H4 (cell line): ENCODE measurements around the gene MRC2. TPM values are rescaled to one million over a fixed set of nuclear protein-coding genes. Genes with fewer than 3 reads are reported as not detected.
"Not testable (repeated sequence)": the region's sequence is repeated elsewhere in the genome, so short reads cannot be mapped to it uniquely, and the experiment has no call there.

ENCODE experiments used
- DNase-seq: peaks from one replicate; pipeline ENCODE4 v3.0.0-alpha.2; 2015; ENCODE audit warnings: low spot score
- total RNA-seq: library from RNA; depleted of rRNA; stranded (reverse); fragments of >200 nt; shearing (Covaris generic); gene quantifications from 2 replicates; pipeline ENCODE4 v1.2.3, GENCODE V29; 2014; rRNA removed

MRC2 gene
- 73.3 and 79.9 TPM in 2 replicates for total RNA-seq

- DNase-seq = peak; percentile 80
Measured at GRCh38 chr17:62627219-62627903, at the start of gene MRC2. TSS of gene MRC2 (plus strand) at chr17:62627670. CDS start at chr17:62627803, 133 bp downstream.

- DNase-seq = no peak
Measured at GRCh38 chr17:62578757-62579487, 48.5 kb upstream of the MRC2 start.

DNA sequence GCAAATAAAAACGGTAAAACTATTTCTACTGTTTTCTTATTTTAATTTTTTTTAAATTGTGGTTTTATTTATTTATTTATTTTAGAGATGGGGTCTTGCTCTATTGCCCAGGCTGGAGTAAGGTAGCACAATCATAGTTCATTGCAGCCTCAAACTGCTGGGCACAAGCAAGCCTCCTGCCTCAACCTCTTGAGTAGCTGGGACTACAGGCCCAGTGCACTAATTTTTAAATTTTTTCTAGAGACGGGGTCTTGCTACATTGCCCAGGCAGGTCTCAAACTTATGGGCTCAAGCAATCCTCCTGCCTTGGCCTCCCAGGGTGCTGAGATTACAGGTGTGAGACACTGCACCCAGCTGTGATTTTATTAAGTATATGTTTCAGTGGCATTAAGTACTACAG lies 46.5 kb upstream of the MRC2 start:
- no peak for DNase-seq

GRCh38 chr17:62581764-62582163 lies 45.7 kb upstream of the MRC2 start:
- DNase-seq = no peak

- DNase-seq = no peak
Measured at GRCh38 chr17:62587554-62587953, 39.9 kb upstream of the MRC2 start.

DNA sequence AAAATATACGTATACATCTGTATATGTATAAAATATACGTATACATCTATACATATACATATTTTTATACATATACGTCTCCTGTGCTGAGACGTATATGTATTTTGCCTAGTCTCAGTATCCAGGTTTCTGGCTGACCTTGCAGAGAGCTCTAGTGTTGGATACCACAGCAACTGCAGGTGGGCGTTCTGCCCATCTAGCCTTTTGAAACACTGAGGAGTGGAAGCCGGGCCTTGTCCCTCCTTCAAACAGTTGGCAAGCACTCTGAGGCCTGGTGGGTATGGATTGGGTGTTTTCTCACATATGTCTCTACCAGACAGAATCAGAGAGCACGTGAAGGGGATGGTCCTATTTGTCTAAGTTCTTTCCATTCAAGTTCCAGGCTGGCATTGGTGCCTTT lies 39.4 kb upstream of the MRC2 start:
- no peak for DNase-seq

DNA sequence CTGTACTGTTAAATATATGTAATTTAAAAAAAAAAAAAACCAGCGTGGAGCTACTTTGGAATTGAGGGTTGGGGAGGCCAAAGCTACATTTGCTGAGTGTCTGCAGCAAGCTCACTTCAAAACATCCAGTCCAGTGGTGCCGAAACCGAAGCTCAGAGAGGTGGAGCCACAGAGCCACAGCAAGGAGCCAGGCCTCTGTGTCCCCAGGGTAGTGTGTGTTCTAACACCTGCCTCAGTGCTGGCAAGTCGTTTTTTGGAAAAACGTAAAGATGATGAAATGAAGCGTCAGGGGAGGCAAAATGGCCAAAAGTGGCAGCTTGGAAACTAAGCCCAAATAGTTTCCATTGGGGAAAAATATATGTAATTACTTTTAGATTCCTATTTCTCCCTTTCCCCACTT lies 36.1 kb upstream of the MRC2 start:
- no peak for DNase-seq

DNA sequence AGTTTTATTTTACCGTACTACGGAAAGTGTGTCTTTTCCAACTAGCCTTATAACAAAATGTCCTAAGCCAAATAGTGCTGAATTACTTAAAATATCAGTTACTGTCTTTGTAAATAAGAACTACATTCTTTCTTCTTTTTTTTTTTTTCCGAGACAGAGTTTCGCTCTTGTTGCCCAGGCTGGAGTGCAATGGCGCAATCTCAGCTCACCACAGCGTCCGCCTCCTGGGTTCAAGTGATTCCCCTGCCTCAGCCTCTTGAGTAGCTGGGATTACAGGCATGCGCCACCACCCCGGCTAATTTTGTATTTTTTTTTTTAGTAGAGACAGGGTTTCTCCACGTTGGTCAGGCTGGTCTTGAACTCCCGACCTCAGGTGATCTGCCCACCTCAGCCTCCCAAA lies 35.6 kb upstream of the MRC2 start:
- not testable (repeated sequence) for DNase-seq

GRCh38 chr17:62592341-62593099 lies 35.0 kb upstream of the MRC2 start:
- DNase-seq = no peak

DNA sequence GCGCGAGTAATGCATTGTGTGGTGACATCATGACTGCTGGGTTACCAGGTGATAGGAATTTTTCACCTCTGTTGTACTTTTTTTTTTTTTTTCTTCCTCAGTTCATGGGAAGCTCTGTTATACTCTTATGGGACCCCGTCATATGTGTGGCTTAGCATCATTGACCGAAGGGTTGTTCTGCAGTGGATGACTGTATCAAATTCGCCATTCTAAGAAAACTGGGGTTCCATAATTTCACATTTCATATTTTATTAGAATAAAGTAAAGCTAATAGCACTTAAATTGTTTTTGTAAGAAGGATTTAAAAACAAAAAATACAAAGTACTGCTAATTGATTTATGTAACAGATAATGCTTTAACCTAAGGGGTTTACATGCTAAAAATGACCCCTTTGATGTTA lies 32.0 kb upstream of the MRC2 start:
- DNase-seq = no peak

DNA sequence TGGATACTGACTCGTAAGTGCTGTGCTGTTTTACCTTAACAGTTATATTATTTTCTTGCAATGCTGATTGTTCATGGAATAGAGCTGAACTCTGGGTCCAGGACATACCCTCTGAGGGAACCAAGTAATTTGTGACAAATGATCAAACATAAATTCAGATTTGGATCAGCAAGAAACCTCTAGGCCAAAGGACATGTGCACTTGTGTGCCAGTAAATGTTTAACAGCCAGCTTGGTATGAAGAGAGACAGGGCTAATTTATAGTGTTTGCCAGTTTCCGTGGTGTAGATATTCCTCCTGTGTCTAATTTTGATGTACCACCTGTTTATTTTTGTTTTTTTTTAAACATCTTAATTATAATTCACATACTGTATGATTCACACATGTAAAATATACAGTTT lies 30.8 kb upstream of the MRC2 start:
- no peak for DNase-seq

GRCh38 chr17:62597150-62597549 lies 30.3 kb upstream of the MRC2 start:
- no peak for DNase-seq

DNA sequence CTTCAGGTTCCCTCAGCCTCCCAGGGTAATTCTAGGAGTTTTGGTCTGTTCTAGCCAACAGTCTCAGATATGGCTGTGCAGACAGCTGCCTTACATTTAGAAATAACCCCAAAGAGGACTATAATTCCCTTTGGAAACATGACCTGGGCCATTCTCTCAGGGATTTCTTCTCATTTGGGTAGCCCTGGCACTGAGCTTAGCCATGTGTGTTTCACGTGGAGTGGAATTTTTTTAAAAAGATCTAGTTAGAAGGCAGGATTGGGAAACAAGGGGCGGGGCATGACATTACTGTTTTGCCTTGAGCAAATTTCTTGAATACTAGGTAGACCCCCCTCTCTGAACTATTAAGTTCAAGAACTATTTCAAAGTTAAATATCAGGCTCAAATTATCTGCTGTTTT lies 29.6 kb upstream of the MRC2 start:
- no peak for DNase-seq

DNA sequence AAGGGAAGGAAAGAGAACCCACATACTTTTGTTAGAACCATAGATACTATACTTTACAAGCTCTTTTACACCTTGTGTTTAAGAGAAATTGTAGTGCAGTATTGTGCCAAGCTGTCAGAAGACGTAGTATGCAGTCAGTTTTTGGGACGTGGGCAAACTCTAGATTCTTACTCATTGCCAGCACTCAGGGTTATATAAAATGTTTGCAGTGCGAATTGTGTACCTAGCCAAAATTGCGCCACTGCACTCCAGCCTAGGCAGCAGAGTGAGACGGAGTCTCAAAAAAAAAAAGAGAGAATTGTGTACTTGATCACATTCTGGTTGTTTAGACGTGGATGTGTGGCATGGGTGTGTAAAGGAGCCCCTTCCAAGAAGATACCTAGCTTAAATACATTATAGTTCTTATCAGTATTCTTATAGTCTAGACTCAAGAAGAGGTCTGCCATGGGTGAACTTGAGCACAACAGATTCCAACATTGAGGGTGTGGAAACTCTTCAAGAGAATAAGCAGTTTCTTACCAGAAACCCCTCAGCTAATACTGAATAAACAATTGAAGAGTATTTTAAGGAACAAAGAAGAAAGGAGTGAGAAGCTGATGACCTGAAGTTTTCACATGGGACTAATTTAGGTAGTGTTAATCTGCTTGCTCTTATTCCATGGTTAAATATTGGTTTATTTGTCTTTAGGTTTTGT lies 27.4 kb upstream of the MRC2 start:
- DNase-seq = no peak

DNA sequence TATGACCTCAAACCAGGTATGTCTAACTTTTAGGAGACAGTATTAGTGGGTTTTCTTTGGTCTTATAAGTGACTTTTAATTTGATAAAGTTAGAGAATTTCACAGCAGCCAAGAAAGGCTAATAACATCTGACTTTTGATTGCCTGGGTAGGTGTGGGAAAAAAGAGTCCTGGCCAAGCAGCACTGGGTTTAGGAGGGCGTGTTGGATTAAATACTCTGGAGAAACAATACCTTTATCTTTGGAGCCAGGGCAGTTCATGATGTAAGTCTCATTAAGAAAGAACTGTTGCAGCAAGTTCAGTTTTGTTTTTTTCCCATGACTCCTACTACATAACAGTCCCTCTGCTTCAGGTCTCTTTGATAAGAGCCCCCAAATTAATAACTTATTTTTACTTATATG lies 26.7 kb upstream of the MRC2 start:
- no peak for DNase-seq

DNA sequence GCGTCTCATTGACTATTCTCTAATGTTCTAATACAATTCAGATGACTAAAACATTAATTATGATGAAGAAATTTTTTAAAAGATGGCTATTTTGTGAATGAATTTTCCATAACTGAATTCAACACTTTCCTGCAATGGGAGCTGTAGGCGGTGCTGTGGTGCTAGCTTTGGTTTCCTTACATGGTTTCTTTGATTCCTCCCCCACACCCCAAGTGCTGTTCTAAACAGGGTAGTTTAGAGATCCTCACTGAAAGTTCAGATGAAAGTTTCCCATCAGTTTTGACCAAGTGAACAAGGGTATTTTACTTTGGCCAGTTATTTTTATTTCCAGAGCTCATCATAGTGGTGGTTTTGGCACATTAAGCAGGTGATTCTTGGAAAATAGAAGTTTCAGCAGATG lies 26.0 kb upstream of the MRC2 start:
- DNase-seq = no peak

DNA sequence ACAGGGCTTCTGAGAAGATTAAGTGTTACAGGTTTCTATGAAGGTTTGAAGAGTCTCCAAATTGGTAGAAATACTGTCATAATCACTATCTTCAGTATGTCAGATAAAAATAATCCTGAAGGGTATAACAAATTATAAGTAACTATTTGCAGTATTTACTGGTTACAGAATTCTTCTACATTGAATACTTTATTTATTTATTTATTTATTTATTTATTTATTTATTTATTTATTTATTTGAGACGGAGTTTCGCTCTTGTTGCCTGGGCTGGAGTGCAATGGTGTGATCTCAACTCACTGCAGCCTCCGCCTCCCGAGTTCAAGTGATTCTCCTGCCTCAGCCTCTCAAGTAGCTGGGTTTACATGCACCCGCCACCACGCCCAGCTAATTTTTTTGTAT lies 23.7 kb upstream of the MRC2 start:
- DNase-seq = not testable (repeated sequence)

GRCh38 chr17:62605588-62605987 lies 21.9 kb upstream of the MRC2 start:
- DNase-seq = no peak

- no peak for DNase-seq
Measured at GRCh38 chr17:62611292-62611691, 16.2 kb upstream of the MRC2 start.

- no peak for DNase-seq
Measured at GRCh38 chr17:62611728-62612127, 15.7 kb upstream of the MRC2 start.

DNA sequence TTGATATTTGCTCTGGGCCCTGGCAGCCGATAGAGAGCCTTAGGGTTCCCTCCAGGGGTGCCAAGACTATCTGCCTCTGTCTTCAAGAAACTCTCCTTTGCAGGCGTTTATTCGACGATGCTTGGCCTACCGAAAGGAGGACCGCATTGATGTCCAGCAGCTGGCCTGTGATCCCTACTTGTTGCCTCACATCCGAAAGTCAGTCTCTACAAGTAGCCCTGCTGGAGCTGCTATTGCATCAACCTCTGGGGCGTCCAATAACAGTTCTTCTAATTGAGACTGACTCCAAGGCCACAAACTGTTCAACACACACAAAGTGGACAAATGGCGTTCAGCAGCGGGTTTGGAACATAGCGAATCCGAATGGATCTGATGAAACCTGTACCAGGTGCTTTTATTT lies 15.2 kb upstream of the MRC2 start:
- not testable (repeated sequence) for DNase-seq

DNA sequence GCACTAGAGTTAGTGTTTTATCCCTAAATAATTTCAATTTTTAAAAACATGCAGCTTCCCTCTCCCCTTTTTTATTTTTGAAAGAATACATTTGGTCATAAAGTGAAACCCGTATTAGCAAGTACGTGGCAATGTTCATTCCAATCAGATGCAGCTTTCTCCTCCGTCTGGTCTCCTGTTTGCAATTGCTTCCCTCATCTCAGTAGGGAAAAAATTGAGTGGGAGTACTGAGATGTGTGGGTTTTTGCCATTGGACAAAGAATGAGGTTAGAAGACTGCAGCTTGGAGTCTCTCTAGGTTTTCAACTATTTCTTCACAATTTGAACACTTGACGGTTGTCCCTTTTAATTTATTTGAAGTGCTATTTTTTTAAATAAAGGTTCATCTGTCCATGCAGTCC lies 14.4 kb upstream of the MRC2 start:
- not testable (repeated sequence) for DNase-seq
